Ectodermal cell (in vitro differentiated cells): ENCODE measurements around the gene OPRM1.

ENCODE experiments used
- H3K27ac ChIP-seq: 2 replicates; pipeline ENCODE4 v1.7.0; 2013; ENCODE audit warnings: mild to moderate bottlenecking, low read depth, low read length; ENCODE audit not compliant: insufficient read depth, poor library complexity, severe bottlenecking
- H3K27me3 ChIP-seq: 2 replicates; pipeline ENCODE4 v1.7.0; 2013; ENCODE audit warnings: mild to moderate bottlenecking, low read length; ENCODE audit not compliant: insufficient read depth, control insufficient read depth, poor library complexity, severe bottlenecking
- H3K36me3 ChIP-seq: one replicate; pipeline ENCODE4 v1.7.0; 2013; ENCODE audit warnings: low read length; ENCODE audit not compliant: control insufficient read depth, insufficient read depth
- H3K4me1 ChIP-seq: one replicate; pipeline ENCODE4 v1.7.0; 2013; ENCODE audit warnings: low read length; ENCODE audit not compliant: control insufficient read depth, insufficient read depth
- H3K4me3 ChIP-seq: 2 replicates; pipeline ENCODE4 v1.7.0; 2013; ENCODE audit warnings: low read depth, low read length, control low read depth; ENCODE audit not compliant: insufficient read depth
- H3K9me3 ChIP-seq: 2 replicates; pipeline ENCODE4 v1.7.0; 2013; ENCODE audit warnings: mild to moderate bottlenecking, low read length, moderate library complexity; ENCODE audit not compliant: control insufficient read depth
- WGBS, 2 experiments: methylation state at CpG; one replicate each; pipeline ENCODE4 v1.1.7; 2013; ENCODE audit warnings: missing lambda C conversion rate in 2 of 2; 5-methylcytosine and 5-hydroxymethylcytosine counted together

OPRM1 gene

GRCh38 chr6:154266560-154267099, 227.6 kb downstream of the OPRM1 start:
- Histone ChIP-seq H3K27ac (no peak overlapping the region), H3K9me3 (no peaks in the 10 kb centered on the region), H3K4me3 (no peak overlapping the region), H3K27me3 (no peaks in the 10 kb centered on the region), H3K4me1 (no peaks in the 10 kb centered on the region), H3K36me3 (no peaks in the 10 kb centered on the region)

- Histone ChIP-seq H3K4me1 (no peaks in the 10 kb centered on the region), H3K36me3 (no peaks in the 10 kb centered on the region), H3K9me3 (no peaks in the 10 kb centered on the region), H3K27ac (no peak overlapping the region), H3K4me3 (no peak overlapping the region), H3K27me3 (no peaks in the 10 kb centered on the region)
- WGBS, 2 experiments: 90 to 93% methylated on average over 3 of the region's 3 CpGs
These were observed 228.6 kb downstream of the OPRM1 start for GRCh38 chr6:154267508-154268106.

GRCh38 chr6:154268486-154268885, 229.4 kb downstream of the OPRM1 start:
- Histone ChIP-seq H3K4me3 (no peak overlapping the region), H3K27me3 (no peaks in the 10 kb centered on the region), H3K27ac (no peak overlapping the region), H3K9me3 (no peaks in the 10 kb centered on the region), H3K36me3 (no peaks in the 10 kb centered on the region), H3K4me1 (no peaks in the 10 kb centered on the region)
- WGBS, 2 experiments: 93 to 94% methylated on average over 3 of the region's 3 CpGs

- 81 to 92% methylated on average over 2 of the region's 2 CpGs for WGBS, 2 experiments
- H3K9me3 ChIP-seq: no peaks in the 10 kb centered on the region
- no peak overlapping the region for H3K4me3 ChIP-seq
- no peaks in the 10 kb centered on the region for H3K4me1 ChIP-seq
- no peaks in the 10 kb centered on the region for H3K36me3 ChIP-seq
- H3K27ac ChIP-seq: no peak overlapping the region
- H3K27me3 ChIP-seq: no peaks in the 10 kb centered on the region
These were observed 235.1 kb downstream of the OPRM1 start for GRCh38 chr6:154274168-154274567.

GRCh38 chr6:154276810-154277628, 238.0 kb downstream of the OPRM1 start:
- no peaks in the 10 kb centered on the region for H3K27me3 ChIP-seq
- no peaks in the 10 kb centered on the region for H3K36me3 ChIP-seq
- no peak overlapping the region for H3K27ac ChIP-seq
- WGBS, 2 experiments: 84 to 88% methylated on average over 11 of the region's 11 CpGs
- no peaks in the 10 kb centered on the region for H3K9me3 ChIP-seq
- no peak overlapping the region for H3K4me3 ChIP-seq
- H3K4me1 ChIP-seq: no peaks in the 10 kb centered on the region

- Histone ChIP-seq H3K27me3 (no peaks in the 10 kb centered on the region), H3K4me1 (no peaks in the 10 kb centered on the region), H3K9me3 (no peaks in the 10 kb centered on the region), H3K36me3 (no peaks in the 10 kb centered on the region), H3K27ac (no peak overlapping the region), H3K4me3 (no peak overlapping the region)
- 94 to 95% methylated on average over 7 of the region's 7 CpGs for WGBS, 2 experiments
These were observed 238.6 kb downstream of the OPRM1 start for GRCh38 chr6:154277629-154278017.

GRCh38 chr6:154280521-154280920, 241.5 kb downstream of the OPRM1 start:
- WGBS, 2 experiments: 92% methylated on average over 2 of the region's 2 CpGs
- Histone ChIP-seq H3K36me3 (no peaks in the 10 kb centered on the region), H3K4me1 (no peaks in the 10 kb centered on the region)

GRCh38 chr6:154284313-154284853, 245.3 kb downstream of the OPRM1 start:
- no peak overlapping the region for H3K4me3 ChIP-seq
- H3K27ac ChIP-seq: no peak overlapping the region
- no peaks in the 10 kb centered on the region for H3K9me3 ChIP-seq
- H3K27me3 ChIP-seq: no peaks in the 10 kb centered on the region
- WGBS, 2 experiments: 93 to 95% methylated on average over 6 to 7 of the region's 7 CpGs
- H3K36me3 ChIP-seq: no peaks in the 10 kb centered on the region
- no peaks in the 10 kb centered on the region for H3K4me1 ChIP-seq

More at GRCh38 chr6:154280521-154280920, 241.5 kb downstream of the OPRM1 start:
- H3K4me3 ChIP-seq: no peak overlapping the region
- H3K27me3 ChIP-seq: no peaks in the 10 kb centered on the region
- H3K27ac ChIP-seq: no peak overlapping the region
- no peaks in the 10 kb centered on the region for H3K9me3 ChIP-seq

GRCh38 chr6:154285826-154286225, 246.8 kb downstream of the OPRM1 start:
- Histone ChIP-seq H3K27ac (no peak overlapping the region), H3K9me3 (no peaks in the 10 kb centered on the region), H3K4me3 (no peak overlapping the region), H3K4me1 (no peaks in the 10 kb centered on the region), H3K27me3 (no peaks in the 10 kb centered on the region), H3K36me3 (no peaks in the 10 kb centered on the region)
- 100% methylated on average over 1 of the region's 1 CpG; no CpG with 5 or more reads in 1 of the 2 experiments for WGBS, 2 experiments

- Histone ChIP-seq H3K4me3 (no peak overlapping the region), H3K9me3 (no peaks in the 10 kb centered on the region), H3K36me3 (no peaks in the 10 kb centered on the region), H3K27me3 (no peaks in the 10 kb centered on the region), H3K27ac (no peak overlapping the region), H3K4me1 (no peaks in the 10 kb centered on the region)
- WGBS, 2 experiments: 89 to 94% methylated on average over 6 of the region's 6 CpGs
These were observed 250.9 kb downstream of the OPRM1 start for GRCh38 chr6:154289818-154290508.
